Esophagus muscularis mucosa (tissue), 4 donors: Measurements from ENCODE around the gene STRN4. TPM values are rescaled to one million over a fixed set of nuclear protein-coding genes. Genes with fewer than 3 reads are reported as not detected.

Experiments
- DNase-seq: peaks from one replicate; pipeline ENCODE4 v3.0.0-alpha.2; 2017; ENCODE audit errors: extremely low spot score
- H3K27ac ChIP-seq, 4 donors: fragments of 200-600 bp; sonication (generic); replicated peaks in 1 of 4; 1 replicate in 3 of 4; 2 replicates in 1 of 4; pipeline ENCODE4 v1.5.1; 2016 to 2019; ENCODE audit warnings: mild to moderate bottlenecking in 1 of 4
- H3K27me3 ChIP-seq, 4 donors: fragments of 200-600 bp; sonication (generic); one replicate each; pipeline versions ENCODE4 v1.5.1 to v1.6.0; 2016 to 2019
- H3K36me3 ChIP-seq, 4 donors: fragments of 200-600 bp; sonication (generic); one replicate each; pipeline ENCODE4 v1.5.1; 2016 to 2019
- H3K4me1 ChIP-seq, 4 donors: fragments of 200-600 bp; sonication (generic); one replicate each; pipeline ENCODE4 v1.5.1; 2016 to 2019
- H3K4me3 ChIP-seq, 4 donors: fragments of 200-600 bp; sonication (generic); 1 replicate in 2 of 4; 2 replicates in 2 of 4; pipeline ENCODE4 v1.5.1; 2016 to 2019; ENCODE audit warnings: mild to moderate bottlenecking in 4 of 4, moderate library complexity in 1 of 4
- H3K9me3 ChIP-seq, 4 donors: fragments of 200-600 bp; sonication (generic); 1 replicate in 3 of 4; 2 replicates in 1 of 4; pipeline ENCODE4 v1.5.1; 2016 to 2019
- EP300 ChIP-seq: sonication (generic); formaldehyde crosslinking; IDR thresholded peaks from one replicate; pipeline ENCODE4 v1.6.1; 2017; ENCODE audit warnings: antibody characterized with exemption
- POLR2A ChIP-seq: fragments of 450-650 bp; IDR thresholded peaks from one replicate; pipeline ENCODE4 v1.6.1; 2017; ENCODE audit warnings: antibody characterized with exemption, moderate library complexity, mild to moderate bottlenecking, low read depth
- POLR2AphosphoS5 ChIP-seq, 2 donors: sonication (generic); formaldehyde crosslinking; IDR thresholded peaks; one replicate each; pipeline ENCODE4 v1.6.1; 2017; ENCODE audit warnings: antibody characterized with exemption in 2 of 2
- WGBS: methylation state at CpG from one replicate; pipeline ENCODE4 v1.1.5; 2018; 5-methylcytosine and 5-hydroxymethylcytosine counted together
- intact Hi-C: fragments of 100-400 bp; cut with DNase I; formaldehyde crosslinking; loops from one replicate; pipeline ENCODE4 v1.15.1; 2023
- total RNA-seq, 4 donors: library from RNA; depleted of rRNA; stranded (reverse); fragments of >200 nt; gene quantifications; one replicate each; pipeline versions ENCODE4 v1.1.0 to v1.2.1, GENCODE V29; 2016
- TF ChIP-seq, protein P1 (sequence below), 3 experiments: fragments of 200-600 bp in 2 of 3; fragments of 450-650 bp in 1 of 3; sonication (generic) in 2 of 3; IDR thresholded peaks; one replicate each; pipeline ENCODE4 v1.5.1; 2017 to 2019; ENCODE audit warnings: antibody characterized with exemption in 3 of 3, mild to moderate bottlenecking in 2 of 3, moderate library complexity in 1 of 3

The STRN4 gene
- total RNA-seq, 4 donors from 2014 or later = 85.2 to 119 (median 101) TPM

DNA sequence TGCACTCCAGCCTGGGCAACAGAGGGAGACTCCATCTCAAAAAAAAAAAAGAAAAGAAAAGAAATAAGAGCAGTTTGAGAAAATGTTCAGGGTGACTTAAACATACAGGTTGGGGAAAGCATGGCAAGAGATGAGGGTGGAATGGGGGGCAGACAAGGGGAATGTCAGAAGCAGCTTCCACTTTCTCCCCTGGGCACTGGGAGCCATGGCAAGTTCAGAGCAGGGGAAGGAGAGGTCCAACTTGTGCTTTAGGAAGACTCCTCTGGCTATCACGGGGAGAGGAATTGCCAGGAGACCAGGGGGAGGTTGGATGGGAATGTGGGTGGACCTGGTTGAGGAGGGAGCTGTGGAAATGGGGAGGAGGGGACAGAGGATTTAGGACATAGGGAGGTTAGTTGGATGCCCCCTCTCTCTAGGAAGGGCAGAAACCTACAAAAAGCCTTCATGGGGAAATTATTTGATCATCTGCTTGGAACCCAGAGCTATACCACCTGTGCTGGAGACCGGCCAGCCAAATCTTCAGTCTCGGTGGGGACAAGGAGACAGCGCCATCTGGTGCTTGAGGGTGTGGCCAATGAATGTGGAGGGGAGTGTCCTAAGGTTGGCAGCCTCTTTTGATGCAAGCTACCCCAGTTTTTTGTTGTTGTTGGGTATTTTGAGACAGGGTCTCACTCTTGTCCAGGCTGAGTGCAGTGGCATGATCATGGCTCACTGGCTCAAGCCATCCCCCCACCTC lies 7.3 kb upstream of the STRN4 start:
- 29% methylated on average over 4 of the region's 4 CpGs for whole genome bisulfite sequencing
- TF ChIP-seq, protein P1, sequence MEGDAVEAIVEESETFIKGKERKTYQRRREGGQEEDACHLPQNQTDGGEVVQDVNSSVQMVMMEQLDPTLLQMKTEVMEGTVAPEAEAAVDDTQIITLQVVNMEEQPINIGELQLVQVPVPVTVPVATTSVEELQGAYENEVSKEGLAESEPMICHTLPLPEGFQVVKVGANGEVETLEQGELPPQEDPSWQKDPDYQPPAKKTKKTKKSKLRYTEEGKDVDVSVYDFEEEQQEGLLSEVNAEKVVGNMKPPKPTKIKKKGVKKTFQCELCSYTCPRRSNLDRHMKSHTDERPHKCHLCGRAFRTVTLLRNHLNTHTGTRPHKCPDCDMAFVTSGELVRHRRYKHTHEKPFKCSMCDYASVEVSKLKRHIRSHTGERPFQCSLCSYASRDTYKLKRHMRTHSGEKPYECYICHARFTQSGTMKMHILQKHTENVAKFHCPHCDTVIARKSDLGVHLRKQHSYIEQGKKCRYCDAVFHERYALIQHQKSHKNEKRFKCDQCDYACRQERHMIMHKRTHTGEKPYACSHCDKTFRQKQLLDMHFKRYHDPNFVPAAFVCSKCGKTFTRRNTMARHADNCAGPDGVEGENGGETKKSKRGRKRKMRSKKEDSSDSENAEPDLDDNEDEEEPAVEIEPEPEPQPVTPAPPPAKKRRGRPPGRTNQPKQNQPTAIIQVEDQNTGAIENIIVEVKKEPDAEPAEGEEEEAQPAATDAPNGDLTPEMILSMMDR (IDR thresholded peaks at IDR 0.05) = peak in 2 of 3 experiments; percentile 37 to 43
- no peak for TF ChIP-seq POLR2A
- H3K36me3 ChIP-seq = peaks cover 0 to 64% (median 46%) of the 10 kb centered on the region in 4 donors
- no peak overlapping the region for H3K4me3 ChIP-seq
- no peaks in the 10 kb centered on the region for H3K9me3 ChIP-seq
- H3K27ac ChIP-seq = peak overlapping the region in 1 of 4 donors; percentile 81
- intact Hi-C loops = loop anchor here (10.0 kb wide), 1 partner anchor 241 kb away; no protein-coding TSS in a partner anchor
- H3K27me3 ChIP-seq = no peaks in the 10 kb centered on the region
- no peak for DNase-seq
- peaks cover 0 to 42% (median 30%) of the 10 kb centered on the region in 4 donors for H3K4me1 ChIP-seq

- Histone ChIP-seq H3K4me1 (peaks cover 23 to 36% (median 32%) of the 10 kb centered on the region in 4 donors), H3K9me3 (no peaks in the 10 kb centered on the region), H3K27me3 (no peaks in the 10 kb centered on the region), H3K36me3 (peaks cover 0 to 44% (median 29%) of the 10 kb centered on the region in 4 donors), H3K4me3 (no peak overlapping the region), H3K27ac (no peak overlapping the region)
- intact Hi-C loops = no loop called here
- no peak for DNase-seq
- WGBS = 85% methylated on average over 21 of the region's 21 CpGs
- TF ChIP-seq, protein P1 (IDR thresholded peaks at IDR 0.05) = peak; percentile 59 to 86 (median 61)
- no peak for TF ChIP-seq EP300
Measured at GRCh38 chr19:46748325-46749109, 2.3 kb upstream of the STRN4 start.

DNA sequence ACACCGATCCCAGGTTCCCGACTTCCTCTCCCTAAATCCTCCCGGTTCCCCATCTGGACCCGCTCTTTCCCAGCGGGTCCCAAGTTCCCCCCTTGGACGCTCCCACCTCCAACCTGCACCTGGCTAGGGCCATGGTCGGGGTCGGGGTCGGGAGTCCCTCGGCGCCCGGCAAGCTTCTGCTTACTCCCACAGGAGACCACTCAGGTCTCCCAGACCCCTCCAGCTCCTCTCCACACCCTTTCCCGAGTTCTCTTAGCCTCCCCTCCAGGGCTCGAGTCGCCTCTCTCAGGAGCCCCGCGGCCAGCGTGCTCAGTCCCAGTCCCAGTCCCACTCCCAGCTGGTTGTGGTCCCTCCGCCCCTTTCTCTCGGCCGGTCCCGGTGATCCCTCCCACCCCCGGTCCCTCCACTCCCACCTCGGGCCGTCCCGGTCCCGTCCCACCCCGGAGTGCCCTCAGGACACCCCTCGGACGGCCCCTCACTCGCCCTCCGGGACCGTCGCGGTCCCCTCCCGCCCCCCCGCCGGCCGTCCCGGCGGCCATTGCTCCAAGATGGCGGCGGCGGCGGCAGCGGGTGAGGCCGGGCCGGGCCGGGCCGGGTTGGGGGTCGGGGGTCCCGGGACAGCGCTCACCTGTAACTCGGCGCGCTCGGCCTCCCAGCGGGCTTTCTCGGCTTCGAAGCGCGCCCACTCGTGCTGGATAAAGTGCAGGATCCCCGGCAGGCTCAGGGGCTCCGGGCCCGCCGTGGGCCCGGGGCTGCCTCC lies 549 bp downstream of the STRN4 start, which contains the start of gene FKRP:
TSS of gene FKRP (plus strand) at position 537 of the 760 bp plus-strand sequence. CDS start 9,394 bp downstream, outside the sequence.
- WGBS = 0% methylated on average over 24 of the region's 68 CpGs
- H3K36me3 ChIP-seq = peaks cover 0 to 24% (median 22%) of the 10 kb centered on the region in 4 donors
- H3K9me3 ChIP-seq = no peaks in the 10 kb centered on the region
- no peaks in the 10 kb centered on the region for H3K27me3 ChIP-seq
- DNase-seq = no peak
- peak within 1 kb of the TSS; percentile 88 to 96 (median 92) for H3K27ac ChIP-seq
- intact Hi-C loops = no loop called here
- H3K4me3 ChIP-seq = peak within 1 kb of the TSS; percentile 83 to 99 (median 94)
- no peak for TF ChIP-seq POLR2AphosphoS5 (IDR thresholded peaks at IDR 0.05)
- TF ChIP-seq POLR2A = no peak
- TF ChIP-seq EP300 = no peak
- TF ChIP-seq, protein P1 (IDR thresholded peaks at IDR 0.05) = no peak
- peaks cover 34 to 64% (median 60%) of the 10 kb centered on the region in 4 donors for H3K4me1 ChIP-seq

- no peak for DNase-seq
- peak overlapping the region in 1 of 4 donors; percentile 96 for H3K27ac ChIP-seq
- H3K9me3 ChIP-seq = no peaks in the 10 kb centered on the region
- H3K36me3 ChIP-seq = peaks cover 0 to 24% (median 16%) of the 10 kb centered on the region in 4 donors
- H3K4me3 ChIP-seq = peak overlapping the region; percentile 83 to 99 (median 94)
- 24% methylated on average over 8 of the region's 8 CpGs for WGBS
- H3K4me1 ChIP-seq = peaks cover 41 to 69% (median 65%) of the 10 kb centered on the region in 4 donors
- intact Hi-C loops = no loop called here
- TF ChIP-seq POLR2A (no peak), POLR2AphosphoS5 (IDR thresholded peaks at IDR 0.05) (no peak)
- H3K27me3 ChIP-seq = no peaks in the 10 kb centered on the region
Measured at GRCh38 chr19:46745030-46745429, 1.2 kb downstream of the STRN4 start.
